ENCODE measurements around the gene SLC9A7.

SLC9A7 gene

GRCh38 chrX:46703980-46704379 lies 54.9 kb downstream of the SLC9A7 start:
- no peak for DNase-seq (ENCODE audit: low read depth)

- DNase-seq (ENCODE audit: low read depth), result no peak
These were observed 60.2 kb downstream of the SLC9A7 start for GRCh38 chrX:46698691-46699090.

- DNase-seq (ENCODE audit: low read depth), result no peak
These were observed 63.4 kb downstream of the SLC9A7 start for GRCh38 chrX:46695491-46695890.

GRCh38 chrX:46694549-46694948 lies 64.4 kb downstream of the SLC9A7 start:
- no peak for DNase-seq (ENCODE audit: low read depth)

GRCh38 chrX:46693149-46693548 lies 65.8 kb downstream of the SLC9A7 start:
- no peak for DNase-seq (ENCODE audit: low read depth)

- no peak for DNase-seq (ENCODE audit: low read depth)
These were observed 68.1 kb downstream of the SLC9A7 start for GRCh38 chrX:46690818-46691217.

- no peak for DNase-seq (ENCODE audit: low read depth)
These were observed 71.3 kb downstream of the SLC9A7 start for GRCh38 chrX:46687619-46688018.

- no peak for DNase-seq (ENCODE audit: low read depth)
These were observed 72.8 kb downstream of the SLC9A7 start for GRCh38 chrX:46686003-46686645.

- no peak for DNase-seq (ENCODE audit: low read depth)
These were observed 75.9 kb downstream of the SLC9A7 start for GRCh38 chrX:46683048-46683447.

- no peak for DNase-seq (ENCODE audit: low read depth)
These were observed 77.1 kb downstream of the SLC9A7 start for GRCh38 chrX:46681849-46682248.

- no peak for DNase-seq (ENCODE audit: low read depth)
These were observed 80.7 kb downstream of the SLC9A7 start for GRCh38 chrX:46678232-46678631.

GRCh38 chrX:46676399-46677356 lies 82.2 kb downstream of the SLC9A7 start:
- DNase-seq (ENCODE audit: low read depth), result no peak

GRCh38 chrX:46673620-46674359 lies 85.1 kb downstream of the SLC9A7 start:
- no peak for DNase-seq (ENCODE audit: low read depth)

GRCh38 chrX:46670316-46670715 lies 88.6 kb downstream of the SLC9A7 start:
- DNase-seq (ENCODE audit: low read depth), result no peak

- DNase-seq (ENCODE audit: low read depth), result no peak
These were observed 92.1 kb downstream of the SLC9A7 start for GRCh38 chrX:46666831-46667230.

GRCh38 chrX:46665232-46666152 lies 93.4 kb downstream of the SLC9A7 start:
- DNase-seq (ENCODE audit: low read depth), result no peak

- DNase-seq (ENCODE audit: low read depth), result no peak
These were observed 96.5 kb downstream of the SLC9A7 start for GRCh38 chrX:46662188-46662958.

GRCh38 chrX:46653482-46653881 lies 105.4 kb downstream of the SLC9A7 start:
- no peak for DNase-seq (ENCODE audit: low read depth)

- DNase-seq (ENCODE audit: low read depth), result no peak
These were observed 109.3 kb downstream of the SLC9A7 start for GRCh38 chrX:46649421-46650260.

GRCh38 chrX:46648660-46649059 lies 110.3 kb downstream of the SLC9A7 start:
- DNase-seq (ENCODE audit: low read depth), result no peak

All from activated T-cell treated with anti-CD3 and anti-CD28 coated beads for 48 hours (primary cell).